22Rv1 (cell line): ENCODE data around the gene DDX41.

Experiments used
- CTCF ChIP-seq: fragments of 450-650 bp; IDR thresholded peaks from 2 replicates; pipeline ENCODE4 v1.5.1; 2017; ENCODE audit warnings: mild to moderate bottlenecking
- ZFX ChIP-seq: fragments of 450-650 bp; IDR thresholded peaks from 2 replicates; pipeline ENCODE4 v1.6.1; 2017; ENCODE audit warnings: antibody characterized with exemption, borderline replicate concordance

DNA sequence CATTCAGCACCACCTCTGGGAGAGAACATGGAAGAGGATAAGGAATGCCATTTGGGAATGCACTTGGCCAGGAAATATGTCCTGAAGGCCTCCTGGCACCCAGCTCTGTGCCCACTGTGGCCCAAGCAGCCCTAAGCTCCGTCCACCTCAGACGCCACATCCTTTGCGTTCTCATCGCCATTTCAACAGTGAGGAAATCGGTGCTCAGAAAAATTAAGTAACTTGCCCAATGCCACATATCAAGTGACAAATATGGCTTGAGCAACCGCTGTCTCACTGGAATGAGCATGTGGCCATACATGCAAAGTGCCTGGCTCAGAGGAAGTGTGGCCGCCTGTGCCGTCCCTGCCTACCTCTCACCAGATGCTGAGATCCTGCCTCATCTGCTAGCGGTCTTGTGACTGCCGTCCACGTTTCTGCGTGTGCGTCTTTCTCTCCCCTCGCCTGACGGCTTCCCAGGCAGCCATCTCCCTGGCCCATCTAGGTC lies 6.2 kb downstream of the DDX41 start:
- no peak for TF ChIP-seq CTCF
- no peak for TF ChIP-seq ZFX
